Measurements from ENCODE around the gene RAD51C. TPM values are rescaled to one million over a fixed set of nuclear protein-coding genes. Genes with fewer than 3 reads are reported as not detected.

RAD51C gene
- total and polyA plus RNA-seq, 9 of the 15 experiments (the other 6 are each of a cell fraction or from before 2014, with no cell fraction given): 93.9 to 341 (median 135) TPM

GRCh38 chr17:58679263-58680037 lies 13.0 kb upstream of the RAD51C start (continued):
- TF ChIP-seq ZNF740 (CRISPR knock-in tag; IDR thresholded peaks at IDR 0.05) (no peak), ZNF740 (tag; IDR thresholded peaks at IDR 0.05) (no peak), ZNF217 (CRISPR knock-in tag; IDR thresholded peaks at IDR 0.05) (no peak), ZNF57 (CRISPR knock-in tag; IDR thresholded peaks at IDR 0.05) (peak; percentile 99), ZBTB26 (CRISPR knock-in tag; IDR thresholded peaks at IDR 0.05) (peak; percentile 100), HLTF (IDR thresholded peaks at IDR 0.05) (peak; percentile 76; the same call in 1 of the 2 replicates), ZNF121 (CRISPR knock-in tag; conservative IDR thresholded peaks at IDR 0.05) (no peak), ZNF695 (CRISPR knock-in tag; IDR thresholded peaks at IDR 0.05) (peak; percentile 100), CSDE1 (IDR thresholded peaks at IDR 0.05) (peak in 1 of 2 experiments; percentile 99; a peak in 2 of 4 replicates), ZHX1 (conservative IDR thresholded peaks at IDR 0.05; ENCODE audit: low read length) (peak; percentile 95), E2F1 (CRISPR knock-in tag; IDR thresholded peaks at IDR 0.05) (peak; percentile 93), CC2D1A (IDR thresholded peaks at IDR 0.05) (no peak), ELF2 (CRISPR knock-in tag; IDR thresholded peaks at IDR 0.05) (peak; percentile 96), TAL1 (IDR thresholded peaks at IDR 0.05) (peak; percentile 40; the same call in 1 of the 2 replicates), ZSCAN32 (CRISPR knock-in tag; IDR thresholded peaks at IDR 0.05) (peak; percentile 100), ZNF165 (CRISPR knock-in tag; IDR thresholded peaks at IDR 0.05; ENCODE audit: borderline replicate concordance) (0 out of 2 replicates have a peak, but pooled peaks have one; percentile 20), TBL1XR1 (IDR thresholded peaks at IDR 0.05; ENCODE audit: low read length in 2 of 2) (peak; percentile 86 to 97; a peak in 3 of 4 replicates), EWSR1 (IDR thresholded peaks at IDR 0.05; ENCODE audit: borderline replicate concordance, low read depth, partially characterized antibody) (peak; percentile 100), SAFB (IDR thresholded peaks at IDR 0.05; ENCODE audit: borderline replicate concordance, low read depth, low read length) (peak; percentile 34; the same call in 1 of the 2 replicates), TOE1 (IDR thresholded peaks at IDR 0.05; ENCODE audit: borderline replicate concordance) (peak; percentile 90), TOE1 (CRISPR knock-in tag; IDR thresholded peaks at IDR 0.05; ENCODE audit: borderline replicate concordance, low read depth) (no peak; the same call in 1 of the 2 replicates), NR2C2 (CRISPR knock-in tag; IDR thresholded peaks at IDR 0.05) (no peak), NR2C2 (tag; IDR thresholded peaks at IDR 0.05) (peak; percentile 84), HDAC2 (IDR thresholded peaks at IDR 0.05) (peak; percentile 73; the same call in 1 of the 2 replicates)

All from K562 (cell line).